Measurements from ENCODE around the gene DENND4A.

GRCh38 chr15:65638681-65639089, 153.4 kb downstream of the DENND4A start:
- TF ChIP-seq POLR2A (IDR thresholded peaks at IDR 0.05; ENCODE audit: low read depth, low read length) (no peak), E2F4 (IDR thresholded peaks at IDR 0.05; ENCODE audit: low read depth, low read length) (no peak), SRF (IDR thresholded peaks at IDR 0.05; ENCODE audit: low read depth in 2 of 2, low read length in 2 of 2) (no peak), ZBED1 (IDR thresholded peaks at IDR 0.05; ENCODE audit: borderline replicate concordance) (no peak), CTCF (IDR thresholded peaks at IDR 0.05 in 2 of 3, conservative IDR thresholded peaks at IDR 0.05 in 1 of 3; ENCODE audit: control insufficient read depth in 2 of 3, extremely low read depth in 1 of 3, insufficient read depth in 1 of 3, low read depth in 3 of 3, low read length in 3 of 3) (peak; percentile 78 to 89 (median 88)), SP1 (IDR thresholded peaks at IDR 0.05; ENCODE audit: low read depth, low read length) (no peak), SUPT20H (IDR thresholded peaks at IDR 0.05; ENCODE audit: borderline replicate concordance, control insufficient read depth, low read depth, low read length) (no peak), ZZZ3 (IDR thresholded peaks at IDR 0.05; ENCODE audit: control insufficient read depth, insufficient read length, low read depth) (no peak), MTA2 (IDR thresholded peaks at IDR 0.05; ENCODE audit: low read depth) (no peak)

Data from GM12878 (cell line).